SK-N-SH (cell line): Measurements from ENCODE around the gene PTGDS. TPM values are rescaled to one million over a fixed set of nuclear protein-coding genes. Genes with fewer than 3 reads are reported as not detected.

Experiments used
- CTCF ChIA-PET: fragments of 300-600, 350-600 bp; formaldehyde crosslinking; extraction: SDS; loops from one replicate; lab custom pipeline; 2021; lab: Yijun Ruan, JAX
- POLR2A ChIA-PET: fragments of 350-600 bp; sonication (Branson Sonifier 250); formaldehyde crosslinking; extraction: SDS; loops from one replicate; lab custom pipeline; 2020; ENCODE audit warnings: antibody characterized with exemption, inconsistent platforms; lab: Yijun Ruan, JAX
- DNase-seq: peaks from one replicate; pipeline ENCODE4 v3.0.0; 2012
- H2AFZ ChIP-seq: fragments of 200-600 bp; sonication (generic); 2 replicates; pipeline ENCODE4 v1.8.1; 2016; ENCODE audit warnings: antibody characterized with exemption, mild to moderate bottlenecking, low read depth
- H3F3A ChIP-seq: fragments of 200-600 bp; sonication (generic); replicated peaks from 2 replicates; pipeline ENCODE3; 2016; ENCODE audit warnings: antibody characterized with exemption, mild to moderate bottlenecking; ENCODE audit not compliant: insufficient read depth
- H3K27ac ChIP-seq, 2 experiments: fragments of 200-500 bp in 1 of 2; fragments of 200-600 bp in 1 of 2; sonication (Bioruptor generic) in 1 of 2; sonication (generic), shearing (Covaris generic) in 1 of 2; 2 replicates each; pipeline versions ENCODE4 v1.5.1 to v1.6.1; 2014 to 2016; ENCODE audit warnings: low read depth in 2 of 2, inconsistent platforms in 1 of 2, low read length in 1 of 2, mild to moderate bottlenecking in 1 of 2, mixed read lengths in 1 of 2
- H3K27me3 ChIP-seq: fragments of 200-600 bp; sonication (generic), shearing (Covaris generic); 2 replicates; pipeline ENCODE4 v1.6.1; 2016; ENCODE audit warnings: mixed run types; ENCODE audit not compliant: insufficient read depth
- H3K36me3 ChIP-seq, 2 experiments: fragments of 200-500 bp in 1 of 2; fragments of 200-600 bp in 1 of 2; sonication (Bioruptor generic) in 1 of 2; sonication (generic) in 1 of 2; replicated peaks in 1 of 2; 2 replicates each; pipeline versions ENCODE3 to v1.5.1; 2014 to 2016; ENCODE audit warnings: low read length in 1 of 2, mild to moderate bottlenecking in 1 of 2; ENCODE audit not compliant: insufficient read depth in 2 of 2, control insufficient read depth in 1 of 2
- H3K4me1 ChIP-seq, 2 experiments: fragments of 200-500 bp in 1 of 2; fragments of 200-600 bp in 1 of 2; sonication (Bioruptor generic) in 1 of 2; sonication (generic), shearing (Covaris generic) in 1 of 2; 2 replicates each; pipeline versions ENCODE4 v1.5.1 to v1.6.1; 2014 to 2016; ENCODE audit warnings: low read depth in 1 of 2, low read length in 1 of 2, mixed run types in 1 of 2; ENCODE audit not compliant: insufficient read depth in 2 of 2, control insufficient read depth in 1 of 2
- H3K4me2 ChIP-seq: fragments of 200-600 bp; sonication (generic), shearing (Covaris generic); 2 replicates; pipeline ENCODE4 v1.6.1; 2017; ENCODE audit warnings: mixed run types
- H3K4me3 ChIP-seq, 2 experiments: fragments of 200-500 bp in 1 of 2; fragments of 200-600 bp in 1 of 2; sonication (Bioruptor generic) in 1 of 2; sonication (generic), shearing (Covaris generic) in 1 of 2; 2 replicates each; pipeline versions ENCODE4 v1.5.1 to v1.8.1; 2014 to 2016; ENCODE audit warnings: low read depth in 2 of 2, inconsistent platforms in 1 of 2, low read length in 1 of 2, mild to moderate bottlenecking in 1 of 2, mixed read lengths in 1 of 2, moderate library complexity in 1 of 2
- H3K79me2 ChIP-seq: fragments of 200-600 bp; sonication (generic); 2 replicates; pipeline ENCODE4 v1.8.1; 2017; ENCODE audit warnings: mild to moderate bottlenecking; ENCODE audit not compliant: insufficient read depth
- H3K9ac ChIP-seq: fragments of 200-600 bp; sonication (generic); 2 replicates; pipeline ENCODE4 v1.6.1; 2017; ENCODE audit warnings: mixed run types
- H3K9me2 ChIP-seq: fragments of 200-600 bp; sonication (generic); 2 replicates; pipeline ENCODE4 v1.6.1; 2017; ENCODE audit warnings: mixed run types
- H3K9me3 ChIP-seq: fragments of 200-600 bp; sonication (generic); 2 replicates; pipeline ENCODE4 v1.6.1; 2017; ENCODE audit warnings: mixed run types, mild to moderate bottlenecking, moderate library complexity
- H4K20me1 ChIP-seq: fragments of 200-600 bp; sonication (generic); 2 replicates; pipeline ENCODE4 v1.6.1; 2017; ENCODE audit warnings: mild to moderate bottlenecking, mixed run types; ENCODE audit not compliant: insufficient read depth
- EP300 ChIP-seq, 2 experiments: IDR thresholded peaks; 2 replicates each; pipeline versions ENCODE4 v1.4.0 to v1.6.1; 2012; ENCODE audit warnings: borderline replicate concordance in 1 of 2, low read depth in 1 of 2, low read length in 1 of 2
- FOSL2 ChIP-seq: IDR thresholded peaks from 2 replicates; pipeline ENCODE4 v1.4.0; 2012; ENCODE audit warnings: low read depth, mild to moderate bottlenecking, moderate library complexity, borderline replicate concordance
- NRF1 ChIP-seq: IDR thresholded peaks from 2 replicates; pipeline ENCODE4 v1.6.1; 2012; ENCODE audit warnings: low read depth, mild to moderate bottlenecking, low read length
- RAD21 ChIP-seq: IDR thresholded peaks from 2 replicates; pipeline ENCODE4 v1.6.1; 2012; ENCODE audit warnings: mild to moderate bottlenecking, low read length
- RFX5 ChIP-seq: IDR thresholded peaks from 2 replicates; pipeline ENCODE4 v1.6.1; 2012; ENCODE audit warnings: mild to moderate bottlenecking, improper control_type of control experiment, low read length
- SIN3A ChIP-seq: IDR thresholded peaks from 2 replicates; pipeline ENCODE4 v1.6.1; 2012; ENCODE audit warnings: low read depth, mild to moderate bottlenecking, low read length, moderate library complexity, borderline replicate concordance
- SMC3 ChIP-seq: IDR thresholded peaks from 2 replicates; pipeline ENCODE4 v1.6.1; 2012; ENCODE audit warnings: low read depth, low read length, improper control_type of control experiment
- TAF1 ChIP-seq: IDR thresholded peaks from 2 replicates; pipeline ENCODE4 v1.6.1; 2012; ENCODE audit warnings: low read depth, mild to moderate bottlenecking, low read length, moderate library complexity, borderline replicate concordance
- TEAD4 ChIP-seq: IDR thresholded peaks from 2 replicates; pipeline ENCODE4 v1.4.0; 2012; ENCODE audit warnings: mild to moderate bottlenecking, borderline replicate concordance; ENCODE audit not compliant: insufficient read depth
- WGBS: methylation state at CpG from one replicate; pipeline ENCODE4 v1.1.6; 2017; ENCODE audit warnings: low lambda C conversion rate; 5-methylcytosine and 5-hydroxymethylcytosine counted together
- polyA plus RNA-seq, 3 experiments: library from polyadenylated mRNA; depleted of rRNA; stranded (reverse); fragments of >200 nt; gene quantifications; 2 replicates each; pipeline ENCODE4 v1.2.3, GENCODE V29; 2012
- TF ChIP-seq, protein P1 (sequence below): fragments of 150-350 bp; IDR thresholded peaks from 2 replicates; pipeline ENCODE4 v1.6.1; 2016; ENCODE audit warnings: mild to moderate bottlenecking, low read depth, low read length
- TF ChIP-seq, protein P2 (sequence below): fragments of 150-350 bp; IDR thresholded peaks from 2 replicates; pipeline ENCODE4 v1.6.1; 2017; ENCODE audit warnings: antibody characterized with exemption, low read length, low read depth, borderline replicate concordance
- TF ChIP-seq, protein P3 (sequence below): IDR thresholded peaks from 2 replicates; pipeline ENCODE4 v1.4.0; 2012; ENCODE audit warnings: low read depth, borderline replicate concordance
- TF ChIP-seq, protein P4 (sequence below): IDR thresholded peaks from 2 replicates; pipeline ENCODE4 v1.4.0; 2012; ENCODE audit warnings: low read depth
- TF ChIP-seq, protein P5 (sequence below): IDR thresholded peaks from 2 replicates; pipeline ENCODE4; 2012
- TF ChIP-seq, protein P6 (sequence below): IDR thresholded peaks from 2 replicates; pipeline ENCODE4 v1.4.0; 2012; ENCODE audit warnings: low read depth, borderline replicate concordance
- TF ChIP-seq, protein P7 (sequence below): fragments of 200-600 bp; sonication (generic); IDR thresholded peaks from 2 replicates; pipeline ENCODE4 v1.6.1; 2017; ENCODE audit warnings: antibody characterized with exemption, mild to moderate bottlenecking, moderate library complexity

PTGDS gene
- polyA plus RNA-seq, 1 of the 3 experiments (the other 2 are of a cell fraction): not detected

DNA sequence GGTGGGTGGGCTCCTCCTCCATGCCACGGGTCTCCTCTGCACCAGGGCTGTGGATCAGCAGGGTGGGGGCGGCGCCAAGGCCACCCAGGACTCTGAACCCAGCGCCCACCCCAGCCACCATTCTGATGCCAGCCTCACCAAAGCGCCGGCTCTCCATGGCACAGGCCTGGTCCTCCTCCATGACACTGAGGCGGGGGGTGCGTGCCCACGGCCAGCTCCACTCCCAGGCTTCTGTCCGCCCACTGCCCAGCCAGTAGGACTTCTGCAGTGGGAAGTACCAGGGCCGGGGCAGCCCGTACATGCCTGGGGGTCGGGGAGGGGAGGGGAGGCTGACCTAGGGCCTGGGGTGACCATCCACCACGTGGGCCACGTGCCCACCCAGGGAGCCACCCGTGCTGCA, 39.1 kb downstream of the PTGDS start:
- Histone ChIP-seq H3K9ac (no peak overlapping the region), H3K27ac (no peak overlapping the region), H3F3A (no peaks in the 10 kb centered on the region), H3K4me2 (no peak overlapping the region), H4K20me1 (0 out of 2 replicates have a peak, but pooled peaks cover under 1% of the 10 kb centered on the region), H3K9me2 (no peaks in the 10 kb centered on the region), H3K9me3 (no peaks in the 10 kb centered on the region), H3K79me2 (no peaks in the 10 kb centered on the region), H3K4me1 (no peaks in the 10 kb centered on the region), H3K36me3 (peaks cover 0 to 17% of the 10 kb centered on the region in 2 experiments), H3K27me3 (no peaks in the 10 kb centered on the region), H2AFZ (no peak overlapping the region), H3K4me3 (no peak overlapping the region)
- WGBS: 91% methylated on average over 6 of the region's 16 CpGs
- POLR2A ChIA-PET: no interaction called here
- no peak for DNase-seq
- CTCF ChIA-PET: interaction anchor here (0.9 to 1.3 kb wide), 2 partner anchors 9 to 19 kb away, joined by 3 read pairs; no protein-coding TSS in a partner anchor
- TF ChIP-seq, protein P1, sequence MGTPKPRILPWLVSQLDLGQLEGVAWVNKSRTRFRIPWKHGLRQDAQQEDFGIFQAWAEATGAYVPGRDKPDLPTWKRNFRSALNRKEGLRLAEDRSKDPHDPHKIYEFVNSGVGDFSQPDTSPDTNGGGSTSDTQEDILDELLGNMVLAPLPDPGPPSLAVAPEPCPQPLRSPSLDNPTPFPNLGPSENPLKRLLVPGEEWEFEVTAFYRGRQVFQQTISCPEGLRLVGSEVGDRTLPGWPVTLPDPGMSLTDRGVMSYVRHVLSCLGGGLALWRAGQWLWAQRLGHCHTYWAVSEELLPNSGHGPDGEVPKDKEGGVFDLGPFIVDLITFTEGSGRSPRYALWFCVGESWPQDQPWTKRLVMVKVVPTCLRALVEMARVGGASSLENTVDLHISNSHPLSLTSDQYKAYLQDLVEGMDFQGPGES: no peak
- TF ChIP-seq SMC3 (no peak), SIN3A (no peak), TAF1 (no peak), TEAD4 (no peak), RAD21 (no peak), NRF1 (no peak), RFX5 (no peak)
- TF ChIP-seq, protein P2, sequence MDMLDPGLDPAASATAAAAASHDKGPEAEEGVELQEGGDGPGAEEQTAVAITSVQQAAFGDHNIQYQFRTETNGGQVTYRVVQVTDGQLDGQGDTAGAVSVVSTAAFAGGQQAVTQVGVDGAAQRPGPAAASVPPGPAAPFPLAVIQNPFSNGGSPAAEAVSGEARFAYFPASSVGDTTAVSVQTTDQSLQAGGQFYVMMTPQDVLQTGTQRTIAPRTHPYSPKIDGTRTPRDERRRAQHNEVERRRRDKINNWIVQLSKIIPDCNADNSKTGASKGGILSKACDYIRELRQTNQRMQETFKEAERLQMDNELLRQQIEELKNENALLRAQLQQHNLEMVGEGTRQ: no peak
- TF ChIP-seq, protein P3, sequence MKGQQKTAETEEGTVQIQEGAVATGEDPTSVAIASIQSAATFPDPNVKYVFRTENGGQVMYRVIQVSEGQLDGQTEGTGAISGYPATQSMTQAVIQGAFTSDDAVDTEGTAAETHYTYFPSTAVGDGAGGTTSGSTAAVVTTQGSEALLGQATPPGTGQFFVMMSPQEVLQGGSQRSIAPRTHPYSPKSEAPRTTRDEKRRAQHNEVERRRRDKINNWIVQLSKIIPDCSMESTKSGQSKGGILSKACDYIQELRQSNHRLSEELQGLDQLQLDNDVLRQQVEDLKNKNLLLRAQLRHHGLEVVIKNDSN: no peak

DNA sequence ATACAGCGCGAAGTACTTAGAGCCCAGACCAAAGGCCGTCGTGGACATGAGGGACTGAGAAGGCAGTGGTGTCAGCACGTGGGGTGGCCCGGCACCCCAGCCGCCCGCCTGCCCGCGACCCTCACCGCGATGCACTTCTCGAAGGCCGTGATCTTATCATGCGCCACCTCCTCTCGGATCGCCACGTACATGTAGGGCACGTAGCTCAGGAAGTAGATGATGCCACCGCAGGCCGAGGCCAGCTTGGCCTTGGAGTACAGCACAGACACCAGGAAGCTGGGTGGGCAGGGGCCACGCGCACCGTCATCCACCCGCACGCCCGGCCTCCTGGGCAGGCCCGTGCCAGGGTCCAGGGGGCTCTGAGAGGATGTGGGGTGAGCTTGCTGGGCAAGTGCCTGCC, 39.8 kb downstream of the PTGDS start:
- Histone ChIP-seq H2AFZ (no peak overlapping the region), H3K9me2 (no peaks in the 10 kb centered on the region), H3K4me1 (no peaks in the 10 kb centered on the region), H3K9me3 (no peaks in the 10 kb centered on the region), H4K20me1 (0 out of 2 replicates have a peak, but pooled peaks cover 4% of the 10 kb centered on the region), H3K79me2 (no peaks in the 10 kb centered on the region), H3K36me3 (peaks cover 0 to 17% of the 10 kb centered on the region in 2 experiments), H3F3A (no peaks in the 10 kb centered on the region), H3K27me3 (no peaks in the 10 kb centered on the region), H3K9ac (no peak overlapping the region), H3K27ac (no peak overlapping the region), H3K4me2 (no peak overlapping the region), H3K4me3 (no peak overlapping the region)
- DNase-seq: no peak
- 93% methylated on average over 24 of the region's 28 CpGs for WGBS
- CTCF ChIA-PET: interaction anchor here (1.3 kb wide), 1 partner anchor 8 kb away, joined by 3 read pairs; no protein-coding TSS in a partner anchor
- POLR2A ChIA-PET: no interaction called here
- TF ChIP-seq FOSL2 (no peak), NRF1 (no peak), EP300 (IDR thresholded peaks at IDR 0.05; ENCODE audit: borderline replicate concordance in 1 of 2, low read depth in 1 of 2, low read length in 1 of 2) (no peak), TEAD4 (no peak), SMC3 (no peak)
- TF ChIP-seq, protein P4, sequence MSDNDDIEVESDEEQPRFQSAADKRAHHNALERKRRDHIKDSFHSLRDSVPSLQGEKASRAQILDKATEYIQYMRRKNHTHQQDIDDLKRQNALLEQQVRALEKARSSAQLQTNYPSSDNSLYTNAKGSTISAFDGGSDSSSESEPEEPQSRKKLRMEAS: no peak
- TF ChIP-seq, protein P2: no peak
- TF ChIP-seq, protein P5, sequence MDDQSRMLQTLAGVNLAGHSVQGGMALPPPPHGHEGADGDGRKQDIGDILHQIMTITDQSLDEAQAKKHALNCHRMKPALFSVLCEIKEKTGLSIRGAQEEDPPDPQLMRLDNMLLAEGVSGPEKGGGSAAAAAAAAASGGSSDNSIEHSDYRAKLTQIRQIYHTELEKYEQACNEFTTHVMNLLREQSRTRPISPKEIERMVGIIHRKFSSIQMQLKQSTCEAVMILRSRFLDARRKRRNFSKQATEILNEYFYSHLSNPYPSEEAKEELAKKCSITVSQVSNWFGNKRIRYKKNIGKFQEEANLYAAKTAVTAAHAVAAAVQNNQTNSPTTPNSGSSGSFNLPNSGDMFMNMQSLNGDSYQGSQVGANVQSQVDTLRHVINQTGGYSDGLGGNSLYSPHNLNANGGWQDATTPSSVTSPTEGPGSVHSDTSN: no peak
- TF ChIP-seq, protein P6, sequence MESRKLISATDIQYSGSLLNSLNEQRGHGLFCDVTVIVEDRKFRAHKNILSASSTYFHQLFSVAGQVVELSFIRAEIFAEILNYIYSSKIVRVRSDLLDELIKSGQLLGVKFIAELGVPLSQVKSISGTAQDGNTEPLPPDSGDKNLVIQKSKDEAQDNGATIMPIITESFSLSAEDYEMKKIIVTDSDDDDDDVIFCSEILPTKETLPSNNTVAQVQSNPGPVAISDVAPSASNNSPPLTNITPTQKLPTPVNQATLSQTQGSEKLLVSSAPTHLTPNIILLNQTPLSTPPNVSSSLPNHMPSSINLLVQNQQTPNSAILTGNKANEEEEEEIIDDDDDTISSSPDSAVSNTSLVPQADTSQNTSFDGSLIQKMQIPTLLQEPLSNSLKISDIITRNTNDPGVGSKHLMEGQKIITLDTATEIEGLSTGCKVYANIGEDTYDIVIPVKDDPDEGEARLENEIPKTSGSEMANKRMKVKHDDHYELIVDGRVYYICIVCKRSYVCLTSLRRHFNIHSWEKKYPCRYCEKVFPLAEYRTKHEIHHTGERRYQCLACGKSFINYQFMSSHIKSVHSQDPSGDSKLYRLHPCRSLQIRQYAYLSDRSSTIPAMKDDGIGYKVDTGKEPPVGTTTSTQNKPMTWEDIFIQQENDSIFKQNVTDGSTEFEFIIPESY: no peak
- TF ChIP-seq, protein P7, sequence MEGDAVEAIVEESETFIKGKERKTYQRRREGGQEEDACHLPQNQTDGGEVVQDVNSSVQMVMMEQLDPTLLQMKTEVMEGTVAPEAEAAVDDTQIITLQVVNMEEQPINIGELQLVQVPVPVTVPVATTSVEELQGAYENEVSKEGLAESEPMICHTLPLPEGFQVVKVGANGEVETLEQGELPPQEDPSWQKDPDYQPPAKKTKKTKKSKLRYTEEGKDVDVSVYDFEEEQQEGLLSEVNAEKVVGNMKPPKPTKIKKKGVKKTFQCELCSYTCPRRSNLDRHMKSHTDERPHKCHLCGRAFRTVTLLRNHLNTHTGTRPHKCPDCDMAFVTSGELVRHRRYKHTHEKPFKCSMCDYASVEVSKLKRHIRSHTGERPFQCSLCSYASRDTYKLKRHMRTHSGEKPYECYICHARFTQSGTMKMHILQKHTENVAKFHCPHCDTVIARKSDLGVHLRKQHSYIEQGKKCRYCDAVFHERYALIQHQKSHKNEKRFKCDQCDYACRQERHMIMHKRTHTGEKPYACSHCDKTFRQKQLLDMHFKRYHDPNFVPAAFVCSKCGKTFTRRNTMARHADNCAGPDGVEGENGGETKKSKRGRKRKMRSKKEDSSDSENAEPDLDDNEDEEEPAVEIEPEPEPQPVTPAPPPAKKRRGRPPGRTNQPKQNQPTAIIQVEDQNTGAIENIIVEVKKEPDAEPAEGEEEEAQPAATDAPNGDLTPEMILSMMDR: no peak
